Loucy (cell line): ENCODE measurements around the gene SLC24A2.
"Not testable (repeated sequence)": the region's sequence is repeated elsewhere in the genome, so short reads cannot be mapped to it uniquely, and the experiment has no call there.

ENCODE experiments used
- H2AFZ ChIP-seq: fragments of 200-600 bp; sonication (generic); 2 replicates; pipeline ENCODE4 v1.6.0; 2016; ENCODE audit warnings: antibody characterized with exemption, mild to moderate bottlenecking, low read length, moderate library complexity
- H3F3A ChIP-seq: fragments of 200-600 bp; 2 replicates; pipeline ENCODE4 v1.6.0; 2016; ENCODE audit warnings: antibody characterized with exemption, low read depth, mild to moderate bottlenecking
- H3K27me3 ChIP-seq: fragments of 200-600 bp; sonication (generic); 2 replicates; pipeline ENCODE4 v1.6.1; 2014; ENCODE audit warnings: low read length, mild to moderate bottlenecking; ENCODE audit not compliant: insufficient read depth, poor library complexity, severe bottlenecking
- H3K36me3 ChIP-seq: fragments of 200-600 bp; sonication (generic); 2 replicates; pipeline ENCODE4 v1.6.1; 2016; ENCODE audit warnings: low read length; ENCODE audit not compliant: insufficient read depth
- H3K4me1 ChIP-seq: fragments of 200-600 bp; sonication (generic); 2 replicates; pipeline ENCODE4 v1.5.1; 2014; ENCODE audit warnings: low read length, mild to moderate bottlenecking; ENCODE audit not compliant: insufficient read depth, poor library complexity, severe bottlenecking
- H3K4me2 ChIP-seq: fragments of 200-600 bp; sonication (generic); 2 replicates; pipeline ENCODE4 v1.6.0; 2014; ENCODE audit warnings: antibody characterized with exemption, low read length, low read depth, mild to moderate bottlenecking; ENCODE audit not compliant: poor library complexity, severe bottlenecking
- H3K4me3 ChIP-seq: fragments of 200-600 bp; sonication (generic); 2 replicates; pipeline ENCODE4 v1.5.1; 2014; ENCODE audit warnings: low read length, mild to moderate bottlenecking, mixed read lengths; ENCODE audit not compliant: poor library complexity, severe bottlenecking
- H3K79me2 ChIP-seq: fragments of 200-600 bp; sonication (generic); 2 replicates; pipeline ENCODE4 v1.6.1; 2014; ENCODE audit warnings: low read length; ENCODE audit not compliant: insufficient read depth
- H3K9ac ChIP-seq: fragments of 200-600 bp; sonication (generic); 2 replicates; pipeline ENCODE4 v1.6.0; 2014; ENCODE audit warnings: mild to moderate bottlenecking, low read depth, low read length, moderate library complexity; ENCODE audit not compliant: poor library complexity, severe bottlenecking
- H3K9me2 ChIP-seq: fragments of 200-600 bp; sonication (generic); replicated peaks from 2 replicates; pipeline ENCODE4 v1.6.1; 2016; ENCODE audit warnings: low read depth, low read length, mixed read lengths
- H3K9me3 ChIP-seq: fragments of 200-600 bp; sonication (generic); 2 replicates; pipeline ENCODE4 v1.6.1; 2014; ENCODE audit warnings: mild to moderate bottlenecking, antibody characterized with exemption, low read length, low read depth; ENCODE audit not compliant: insufficient read depth
- H4K20me1 ChIP-seq: fragments of 200-600 bp; sonication (generic); 2 replicates; pipeline ENCODE4 v1.6.0; 2014; ENCODE audit warnings: antibody characterized with exemption, low read length, mild to moderate bottlenecking; ENCODE audit not compliant: insufficient read depth, poor library complexity, severe bottlenecking
- EZH2phosphoT487 ChIP-seq: fragments of 200-600 bp; IDR thresholded peaks from 2 replicates; pipeline ENCODE4 v1.6.1; 2018; ENCODE audit warnings: antibody characterized with exemption, mild to moderate bottlenecking, moderate library complexity, borderline replicate concordance
- TF ChIP-seq, protein P1 (sequence below): fragments of 200-600 bp; sonication (generic); conservative IDR thresholded peaks from 2 replicates; pipeline ENCODE4 v1.5.1; 2014; ENCODE audit warnings: mild to moderate bottlenecking, antibody characterized with exemption, low read length

SLC24A2 gene

GRCh38 chr9:19788614-19789271, at the start of gene SLC24A2:
SLC24A2 (minus strand) TSS chr9:19789037.
- Histone ChIP-seq H3K9ac (no peak within 1 kb of the TSS), H3K27me3 (no peaks in the 10 kb centered on the region), H3K4me1 (no peaks in the 10 kb centered on the region), H3F3A (no peaks in the 10 kb centered on the region), H3K36me3 (no peaks in the 10 kb centered on the region), H3K4me3 (no peak within 1 kb of the TSS), H4K20me1 (no peaks in the 10 kb centered on the region), H2AFZ (no peak within 1 kb of the TSS), H3K4me2 (no peak within 1 kb of the TSS), H3K9me3 (no peaks in the 10 kb centered on the region), H3K9me2 (no peaks in the 10 kb centered on the region), H3K79me2 (no peaks in the 10 kb centered on the region)
- TF ChIP-seq, protein P1, sequence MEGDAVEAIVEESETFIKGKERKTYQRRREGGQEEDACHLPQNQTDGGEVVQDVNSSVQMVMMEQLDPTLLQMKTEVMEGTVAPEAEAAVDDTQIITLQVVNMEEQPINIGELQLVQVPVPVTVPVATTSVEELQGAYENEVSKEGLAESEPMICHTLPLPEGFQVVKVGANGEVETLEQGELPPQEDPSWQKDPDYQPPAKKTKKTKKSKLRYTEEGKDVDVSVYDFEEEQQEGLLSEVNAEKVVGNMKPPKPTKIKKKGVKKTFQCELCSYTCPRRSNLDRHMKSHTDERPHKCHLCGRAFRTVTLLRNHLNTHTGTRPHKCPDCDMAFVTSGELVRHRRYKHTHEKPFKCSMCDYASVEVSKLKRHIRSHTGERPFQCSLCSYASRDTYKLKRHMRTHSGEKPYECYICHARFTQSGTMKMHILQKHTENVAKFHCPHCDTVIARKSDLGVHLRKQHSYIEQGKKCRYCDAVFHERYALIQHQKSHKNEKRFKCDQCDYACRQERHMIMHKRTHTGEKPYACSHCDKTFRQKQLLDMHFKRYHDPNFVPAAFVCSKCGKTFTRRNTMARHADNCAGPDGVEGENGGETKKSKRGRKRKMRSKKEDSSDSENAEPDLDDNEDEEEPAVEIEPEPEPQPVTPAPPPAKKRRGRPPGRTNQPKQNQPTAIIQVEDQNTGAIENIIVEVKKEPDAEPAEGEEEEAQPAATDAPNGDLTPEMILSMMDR = no peak
- no peak for TF ChIP-seq EZH2phosphoT487

DNA sequence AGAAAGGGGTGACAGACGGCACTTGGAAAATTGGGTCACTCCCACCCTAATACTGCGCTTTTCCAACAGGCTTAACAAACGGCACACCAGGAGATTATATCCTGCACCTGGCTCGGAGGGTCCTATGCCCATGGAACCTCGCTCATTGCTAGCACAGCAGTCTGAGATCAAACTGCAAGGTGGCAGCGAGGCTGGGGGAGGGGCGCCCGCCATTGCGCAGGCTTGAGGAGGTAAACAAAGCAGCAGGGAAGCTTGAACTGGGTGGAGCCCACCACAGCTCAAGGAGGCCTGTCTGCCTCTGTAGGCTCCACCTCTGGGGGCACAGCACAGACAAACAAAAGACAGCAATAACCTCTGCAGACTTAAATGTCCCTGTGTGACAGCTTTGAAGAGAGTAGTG, 44.5 kb upstream of the SLC24A2 start:
- H3K4me2 ChIP-seq, H3K9me2 ChIP-seq, H3F3A ChIP-seq, H3K79me2 ChIP-seq, H3K4me1 ChIP-seq, H2AFZ ChIP-seq, H4K20me1 ChIP-seq, H3K4me3 ChIP-seq, H3K9me3 ChIP-seq, H3K9ac ChIP-seq, H3K36me3 ChIP-seq, H3K27me3 ChIP-seq: not testable (repeated sequence)

- no peak overlapping the region for H3K9ac ChIP-seq
- H3K9me2 ChIP-seq = no peaks in the 10 kb centered on the region
- no peak overlapping the region for H2AFZ ChIP-seq
- H3K4me1 ChIP-seq = no peaks in the 10 kb centered on the region
- H3K4me3 ChIP-seq = no peak overlapping the region
- no peaks in the 10 kb centered on the region for H3K36me3 ChIP-seq
- no peaks in the 10 kb centered on the region for H3K79me2 ChIP-seq
- H3F3A ChIP-seq = no peaks in the 10 kb centered on the region
- TF ChIP-seq EZH2phosphoT487 = no peak
- TF ChIP-seq, protein P1 = no peak
- H4K20me1 ChIP-seq = no peaks in the 10 kb centered on the region
- no peak overlapping the region for H3K4me2 ChIP-seq
- no peaks in the 10 kb centered on the region for H3K9me3 ChIP-seq
- H3K27me3 ChIP-seq = no peaks in the 10 kb centered on the region
Observed at GRCh38 chr9:19830796-19831195, 42.0 kb upstream of the SLC24A2 start.

- no peaks in the 10 kb centered on the region for H3F3A ChIP-seq
- no peak overlapping the region for H3K9ac ChIP-seq
- H3K36me3 ChIP-seq = no peaks in the 10 kb centered on the region
- H3K4me3 ChIP-seq = no peak overlapping the region
- TF ChIP-seq, protein P1 = no peak
- TF ChIP-seq EZH2phosphoT487 = no peak
- no peaks in the 10 kb centered on the region for H4K20me1 ChIP-seq
- no peaks in the 10 kb centered on the region for H3K4me1 ChIP-seq
- no peaks in the 10 kb centered on the region for H3K27me3 ChIP-seq
- no peak overlapping the region for H3K4me2 ChIP-seq
- no peaks in the 10 kb centered on the region for H3K9me2 ChIP-seq
- no peaks in the 10 kb centered on the region for H3K79me2 ChIP-seq
- no peak overlapping the region for H2AFZ ChIP-seq
- H3K9me3 ChIP-seq = no peaks in the 10 kb centered on the region
Observed at GRCh38 chr9:19828576-19829109, 39.8 kb upstream of the SLC24A2 start.
